Brain microvascular endothelial cell (primary cell): ENCODE data around the gene SAMD4A.

Experiments
- DNase-seq: peaks from one replicate; pipeline ENCODE4 v3.0.0-alpha.2; 2020
- H3K27ac ChIP-seq: fragments of 250-450 bp; sonication (Bioruptor Pico); 2 replicates; pipeline ENCODE4 v1.5.1; 2020; ENCODE audit warnings: mild to moderate bottlenecking, moderate library complexity
- H3K27me3 ChIP-seq: fragments of 250-450 bp; sonication (Bioruptor Pico); replicated peaks from 2 replicates; pipeline ENCODE4 v1.5.1; 2020; ENCODE audit warnings: mild to moderate bottlenecking
- H3K36me3 ChIP-seq: fragments of 250-450 bp; sonication (Bioruptor Pico); replicated peaks from 2 replicates; pipeline ENCODE4 v1.5.1; 2020; ENCODE audit warnings: mild to moderate bottlenecking
- H3K4me3 ChIP-seq: 2 replicates; pipeline ENCODE4 v1.5.1; 2011; ENCODE audit warnings: low read depth, mild to moderate bottlenecking, control low read depth, low read length, moderate library complexity
- in situ Hi-C: cut with HindIII; loops from 2 replicates; pipeline ENCODE4 v1.10.0; 2017; ENCODE audit warnings: low sequenced_read_pairs, low pct_ligation_motif_present
- TF ChIP-seq, protein P1 (sequence below): IDR thresholded peaks from 2 replicates; pipeline ENCODE4 v1.5.1; 2011; ENCODE audit warnings: low read depth, mild to moderate bottlenecking, moderate library complexity, low read length, control low read depth, inconsistent platforms; ENCODE audit errors: missing control alignments

The SAMD4A gene

DNA sequence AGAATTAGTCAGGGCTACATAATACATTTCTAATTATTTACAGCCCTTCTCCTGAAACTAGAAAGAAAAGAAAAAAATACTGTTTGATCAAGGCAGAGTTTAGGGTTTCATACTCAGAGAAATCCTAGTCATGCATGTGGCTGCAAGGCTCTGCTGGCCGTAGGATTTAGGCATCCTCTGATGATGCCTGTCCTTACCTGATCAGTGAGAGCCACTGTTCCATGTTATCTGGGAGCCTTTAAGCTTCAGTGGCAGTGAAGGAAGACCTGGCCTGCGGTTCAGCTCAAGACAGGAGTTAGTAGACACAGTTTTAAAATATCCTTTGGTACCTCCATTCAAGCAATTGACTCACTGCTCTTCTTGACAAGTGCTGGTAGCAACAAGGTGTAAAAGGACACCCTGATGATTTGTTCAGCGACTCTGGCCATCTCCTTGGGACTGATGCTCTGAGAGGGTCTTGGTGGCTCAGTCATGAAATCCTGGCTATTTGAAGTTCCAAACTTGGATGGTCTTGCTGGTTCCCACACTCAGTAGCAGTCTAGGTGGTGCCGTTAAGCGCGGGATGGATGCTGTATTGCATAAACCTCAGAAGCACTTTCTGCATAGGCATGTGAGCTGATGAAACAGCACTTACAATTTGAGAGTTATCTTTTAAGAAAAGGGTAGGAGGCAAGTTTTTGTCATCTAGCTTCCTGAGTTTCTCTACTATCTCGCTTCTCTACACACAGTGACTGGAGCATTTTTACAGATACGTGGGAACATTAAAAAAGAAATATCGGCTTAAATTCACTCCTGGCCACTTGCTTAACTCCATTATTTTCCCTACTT, 162.0 kb downstream of the SAMD4A start:
- DNase-seq: no peak
- Histone ChIP-seq H3K4me3 (no peak overlapping the region), H3K27ac (no peak overlapping the region), H3K36me3 (no peaks in the 10 kb centered on the region), H3K27me3 (no peaks in the 10 kb centered on the region)
- in situ Hi-C loops: no loop called here
- TF ChIP-seq, protein P1, sequence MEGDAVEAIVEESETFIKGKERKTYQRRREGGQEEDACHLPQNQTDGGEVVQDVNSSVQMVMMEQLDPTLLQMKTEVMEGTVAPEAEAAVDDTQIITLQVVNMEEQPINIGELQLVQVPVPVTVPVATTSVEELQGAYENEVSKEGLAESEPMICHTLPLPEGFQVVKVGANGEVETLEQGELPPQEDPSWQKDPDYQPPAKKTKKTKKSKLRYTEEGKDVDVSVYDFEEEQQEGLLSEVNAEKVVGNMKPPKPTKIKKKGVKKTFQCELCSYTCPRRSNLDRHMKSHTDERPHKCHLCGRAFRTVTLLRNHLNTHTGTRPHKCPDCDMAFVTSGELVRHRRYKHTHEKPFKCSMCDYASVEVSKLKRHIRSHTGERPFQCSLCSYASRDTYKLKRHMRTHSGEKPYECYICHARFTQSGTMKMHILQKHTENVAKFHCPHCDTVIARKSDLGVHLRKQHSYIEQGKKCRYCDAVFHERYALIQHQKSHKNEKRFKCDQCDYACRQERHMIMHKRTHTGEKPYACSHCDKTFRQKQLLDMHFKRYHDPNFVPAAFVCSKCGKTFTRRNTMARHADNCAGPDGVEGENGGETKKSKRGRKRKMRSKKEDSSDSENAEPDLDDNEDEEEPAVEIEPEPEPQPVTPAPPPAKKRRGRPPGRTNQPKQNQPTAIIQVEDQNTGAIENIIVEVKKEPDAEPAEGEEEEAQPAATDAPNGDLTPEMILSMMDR: no peak

DNA sequence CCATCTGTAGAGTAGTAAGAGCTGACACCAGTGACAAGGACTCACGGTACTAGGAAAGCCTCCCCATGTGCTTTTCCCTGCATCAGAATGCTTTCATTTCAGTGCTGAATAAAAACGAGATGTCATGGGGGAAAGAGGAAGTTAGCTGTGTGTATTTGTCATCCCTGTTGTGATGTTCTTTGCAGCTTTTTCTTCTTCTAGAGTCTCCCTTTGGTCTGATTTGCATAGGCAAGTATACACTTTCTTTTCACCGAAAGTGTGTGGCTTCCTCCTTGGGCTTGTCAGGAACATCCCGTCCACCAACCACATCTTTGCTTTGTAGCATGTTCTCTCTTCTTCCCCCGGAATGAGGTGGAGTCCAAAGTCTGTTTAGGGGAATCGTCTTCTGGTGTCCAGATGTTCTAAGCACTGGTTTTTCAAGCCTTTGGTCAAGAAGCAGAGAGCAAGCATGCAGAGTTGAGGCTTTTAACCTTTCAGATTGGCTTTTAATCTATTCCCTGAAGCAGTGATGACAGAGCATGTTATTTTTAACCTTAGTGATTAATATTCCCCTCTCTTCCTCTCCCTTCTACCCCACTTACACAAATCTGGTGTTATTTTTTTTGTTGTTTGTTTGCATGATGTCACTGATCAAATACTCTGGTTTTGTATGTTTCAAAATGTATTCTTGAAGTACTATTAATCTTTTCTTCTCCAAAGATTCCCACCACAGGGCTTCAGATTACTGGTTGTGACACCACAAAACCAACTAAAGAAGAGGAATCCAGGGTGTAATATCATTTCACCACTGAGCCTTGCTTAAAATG, 163.4 kb downstream of the SAMD4A start:
- in situ Hi-C loops: no loop called here
- Histone ChIP-seq H3K27me3 (no peaks in the 10 kb centered on the region), H3K4me3 (peak overlapping the region; percentile 12), H3K27ac (no peak overlapping the region), H3K36me3 (no peaks in the 10 kb centered on the region)
- TF ChIP-seq, protein P1: no peak
- DNase-seq: peak; percentile 17

DNA sequence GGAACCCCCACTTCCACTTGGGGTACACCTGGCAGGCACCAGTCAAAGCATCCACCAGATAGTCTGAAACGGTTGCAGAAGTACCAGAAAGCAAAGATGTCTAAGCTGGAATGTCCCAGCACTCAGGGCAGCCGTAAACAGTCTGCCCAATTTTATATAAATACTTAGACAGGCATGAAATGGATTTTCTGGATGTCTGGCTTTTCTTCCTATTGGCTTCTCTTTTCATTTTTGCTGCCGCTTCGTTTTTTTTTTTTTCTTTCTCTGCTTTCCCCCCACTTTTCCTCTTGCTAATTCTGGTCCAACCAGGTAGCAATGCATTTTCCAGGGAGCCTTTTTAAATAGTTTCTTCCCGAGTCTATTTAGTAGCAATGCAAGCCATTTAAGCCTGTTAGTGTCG, 168.0 kb downstream of the SAMD4A start:
- Histone ChIP-seq H3K27me3 (no peaks in the 10 kb centered on the region), H3K36me3 (no peaks in the 10 kb centered on the region), H3K4me3 (no peak overlapping the region), H3K27ac (no peak overlapping the region)
- in situ Hi-C loops: no loop called here
- no peak for DNase-seq
- TF ChIP-seq, protein P1: no peak

DNA sequence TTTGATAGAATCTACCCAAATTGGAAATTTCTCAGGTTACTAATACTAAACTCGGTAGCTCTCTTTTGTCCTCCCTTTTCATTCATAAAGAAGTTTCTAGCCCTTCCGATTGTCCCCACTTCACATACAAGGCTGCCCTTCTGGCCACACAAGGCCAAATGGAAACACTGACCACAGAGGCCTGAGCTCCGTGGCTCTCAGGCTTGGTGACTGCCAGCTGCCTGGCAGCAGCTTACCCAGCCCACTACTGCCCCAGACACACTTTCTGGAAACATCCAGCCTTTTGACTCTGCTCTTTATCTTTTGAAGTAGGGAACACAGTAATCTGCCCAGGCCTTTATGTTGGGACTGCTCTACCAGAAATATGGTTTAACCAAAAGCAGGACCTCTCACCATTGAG, 168.5 kb downstream of the SAMD4A start:
- Histone ChIP-seq H3K27me3 (no peaks in the 10 kb centered on the region), H3K4me3 (no peak overlapping the region), H3K36me3 (no peaks in the 10 kb centered on the region), H3K27ac (no peak overlapping the region)
- DNase-seq: no peak
- in situ Hi-C loops: no loop called here
- TF ChIP-seq, protein P1: no peak

DNA sequence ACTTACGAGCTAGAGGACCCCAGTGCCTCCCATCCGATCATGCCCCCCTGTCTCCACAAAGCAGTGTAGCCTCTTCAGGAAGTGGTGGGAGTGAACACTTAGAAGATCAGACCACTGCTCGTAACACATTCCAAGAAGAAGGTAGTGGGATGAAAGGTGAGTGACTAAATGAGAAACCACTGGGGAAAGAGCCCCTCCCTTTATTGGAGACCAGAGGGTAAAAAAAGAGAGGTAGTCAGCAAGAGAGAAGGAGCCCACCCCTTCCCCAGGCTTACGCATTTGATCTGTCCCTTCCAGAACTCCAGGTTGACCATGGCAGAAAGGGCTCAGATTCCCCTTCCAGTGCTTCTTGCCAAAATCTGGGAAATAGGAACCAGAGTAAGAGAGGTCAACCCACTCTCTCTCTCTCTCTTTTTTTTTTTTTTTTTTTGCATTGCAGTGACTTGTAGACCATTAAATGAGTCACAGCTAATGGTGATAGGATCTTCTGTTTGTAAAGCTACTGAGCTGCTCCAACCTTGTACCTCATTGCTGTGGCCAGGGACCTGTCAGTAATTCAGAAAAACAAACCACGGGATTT, 170.3 kb downstream of the SAMD4A start:
- Histone ChIP-seq H3K4me3 (no peak overlapping the region), H3K27ac (no peak overlapping the region), H3K27me3 (no peaks in the 10 kb centered on the region), H3K36me3 (no peaks in the 10 kb centered on the region)
- DNase-seq: peak; percentile 24
- in situ Hi-C loops: no loop called here
- TF ChIP-seq, protein P1: no peak
